A549 (cell line): ENCODE data around the gene SEPTIN11. TPM values are rescaled to one million over a fixed set of nuclear protein-coding genes. Genes with fewer than 3 reads are reported as not detected.

ENCODE experiments used
- ATAC-seq, 2 experiments: fragments of 200-7000 bp in 1 of 2; fragments of >200 bp in 1 of 2; cut with Nextera tagmentation in 1 of 2; cut with Tn5 transposase in 1 of 2; 3 replicates each; pipeline versions ENCODE4 v1.8.0 to v1.9.1; 2018 to 2020; ENCODE audit warnings: mild to moderate bottlenecking in 1 of 2, moderate library complexity in 1 of 2
- CTCF ChIA-PET: fragments of 300-600 bp; sonication (Branson Sonifier 250); formaldehyde crosslinking; extraction: SDS; loops from one replicate; lab custom pipeline; 2021; ENCODE audit warnings: antibody characterized with exemption, inconsistent platforms; lab: Yijun Ruan, JAX
- POLR2A ChIA-PET: fragments of 350-600 bp; formaldehyde crosslinking; extraction: SDS; loops from one replicate; lab custom pipeline; 2021; ENCODE audit warnings: antibody characterized with exemption, inconsistent platforms; lab: Yijun Ruan, JAX
- DNase-seq, 2 experiments: peaks; one replicate each; pipeline versions ENCODE4 v3.0.0 to v3.0.0-alpha.2; 2011 to 2016; ENCODE audit warnings: low read depth in 1 of 2, low spot score in 1 of 2
- FAIRE-seq: peaks from 2 replicates; lab custom pipeline; 2011; peaks lifted over from hg19 to GRCh38; lab: Jason Lieb, UNC
- H3K27ac ChIP-seq, 2 experiments: fragments of >200 bp; sonication (Bioruptor Twin); formaldehyde crosslinking; 3 replicates each; pipeline ENCODE4 v1.5.1; 2016 to 2017
- H3K4me1 ChIP-seq: fragments of >200 bp; sonication (Bioruptor Twin); formaldehyde crosslinking; 3 replicates; pipeline ENCODE4 v1.6.1; 2016
- H3K4me2 ChIP-seq: fragments of >200 bp; sonication (Bioruptor Twin); formaldehyde crosslinking; 3 replicates; pipeline ENCODE4 v1.6.1; 2016
- H3K4me3 ChIP-seq: fragments of >200 bp; sonication (Bioruptor Twin); formaldehyde crosslinking; 3 replicates; pipeline ENCODE4 v1.5.1; 2016
- H3K9me3 ChIP-seq: fragments of >200 bp; sonication (Bioruptor Twin); formaldehyde crosslinking; 3 replicates; pipeline ENCODE4 v1.6.1; 2016
- ATOH8 ChIP-seq: fragments of 250-450 bp; sonication (Bioruptor Pico); IDR thresholded peaks from 2 replicates; pipeline ENCODE4 v1.5.0; 2020; ENCODE audit warnings: low read depth, mild to moderate bottlenecking, moderate library complexity
- CBX2 ChIP-seq: fragments of 200-600 bp; sonication (generic); IDR thresholded peaks from 2 replicates; pipeline ENCODE4 v1.6.1; 2016; ENCODE audit warnings: low read depth, mild to moderate bottlenecking, borderline replicate concordance
- CBX8 ChIP-seq: fragments of 200-600 bp; sonication (generic); IDR thresholded peaks from 2 replicates; pipeline ENCODE4 v1.6.1; 2016
- E2F6 ChIP-seq: IDR thresholded peaks from 2 replicates; pipeline ENCODE4 v1.6.1; 2012; ENCODE audit warnings: low read depth, borderline replicate concordance
- ESRRA ChIP-seq: fragments of 150-350 bp; IDR thresholded peaks from 2 replicates; pipeline ENCODE4 v1.6.1; 2014; ENCODE audit warnings: mild to moderate bottlenecking, low read length, borderline replicate concordance
- FOSB ChIP-seq: fragments of 250-450 bp; sonication (Bioruptor Pico); IDR thresholded peaks from 2 replicates; pipeline ENCODE4 v1.5.0; 2020; ENCODE audit warnings: mild to moderate bottlenecking, moderate library complexity
- FOXS1 ChIP-seq: fragments of 250-450 bp; sonication (Bioruptor Pico); IDR thresholded peaks from 2 replicates; pipeline ENCODE4 v1.5.0; 2020; ENCODE audit warnings: mild to moderate bottlenecking, moderate library complexity
- HDAC2 ChIP-seq: fragments of 200-600 bp; sonication (generic); IDR thresholded peaks from 2 replicates; pipeline ENCODE4 v1.6.1; 2016
- HMGXB4 ChIP-seq: fragments of 250-450 bp; sonication (Bioruptor Pico); IDR thresholded peaks from 2 replicates; pipeline ENCODE4 v1.5.0; 2021; ENCODE audit warnings: mild to moderate bottlenecking, moderate library complexity, borderline replicate concordance
- HOXB13 ChIP-seq: fragments of 250-450 bp; sonication (Bioruptor Pico); IDR thresholded peaks from 2 replicates; pipeline ENCODE4 v1.5.0; 2020; ENCODE audit warnings: low read depth, mild to moderate bottlenecking, moderate library complexity
- HOXB5 ChIP-seq: fragments of 250-450 bp; sonication (Bioruptor Pico); IDR thresholded peaks from 2 replicates; pipeline ENCODE4 v1.5.0; 2020; ENCODE audit warnings: mild to moderate bottlenecking, moderate library complexity
- JUNB ChIP-seq: fragments of >200 bp; sonication (Bioruptor Twin); formaldehyde crosslinking; IDR thresholded peaks from 2 replicates; pipeline ENCODE4 v1.6.1; 2016
- MAX ChIP-seq: IDR thresholded peaks from 2 replicates; pipeline ENCODE4 v1.6.1; 2012
- MAZ ChIP-seq: fragments of 150-350 bp; IDR thresholded peaks from 2 replicates; pipeline ENCODE4 v1.6.1; 2014; ENCODE audit warnings: antibody characterized with exemption, low read depth, low read length, borderline replicate concordance
- NFE2L2 ChIP-seq: fragments of 150-350 bp; conservative IDR thresholded peaks from 2 replicates; pipeline ENCODE4 v1.6.1; 2014; ENCODE audit warnings: low read length
- NR3C1 ChIP-seq: fragments of >200 bp; sonication (Bioruptor Twin); formaldehyde crosslinking; IDR thresholded peaks from 3 replicates; pipeline ENCODE4 v1.6.1; 2017
- PBX3 ChIP-seq: IDR thresholded peaks from 2 replicates; pipeline ENCODE4 v1.6.1; 2012
- PHF8 ChIP-seq: fragments of 200-600 bp; sonication (generic); IDR thresholded peaks from 2 replicates; pipeline ENCODE4 v1.6.1; 2016; ENCODE audit warnings: low read depth, mild to moderate bottlenecking, antibody characterized with exemption, moderate library complexity, borderline replicate concordance
- RARB ChIP-seq: fragments of 250-450 bp; sonication (Bioruptor Pico); IDR thresholded peaks from 2 replicates; pipeline ENCODE4 v1.8.0; 2021; ENCODE audit warnings: mild to moderate bottlenecking, moderate library complexity
- RCOR1 ChIP-seq: fragments of 150-350 bp; IDR thresholded peaks from 2 replicates; pipeline ENCODE4 v1.6.1; 2014; ENCODE audit warnings: antibody characterized with exemption, low read length, low read depth
- RFX5 ChIP-seq: fragments of 450-650 bp; IDR thresholded peaks from 2 replicates; pipeline ENCODE4 v1.7.1; 2014; ENCODE audit warnings: antibody characterized with exemption, mild to moderate bottlenecking, moderate library complexity
- USF2 ChIP-seq: fragments of 450-650 bp; IDR thresholded peaks from 2 replicates; pipeline ENCODE4 v1.6.1; 2014; ENCODE audit warnings: antibody characterized with exemption
- ZC3H11A ChIP-seq: fragments of 450-650 bp; IDR thresholded peaks from 2 replicates; pipeline ENCODE4 v1.6.1; 2014; ENCODE audit warnings: antibody characterized with exemption, mild to moderate bottlenecking
- ZFP36 ChIP-seq: fragments of 450-650 bp; IDR thresholded peaks from 2 replicates; pipeline ENCODE4 v1.6.1; 2014; ENCODE audit warnings: borderline replicate concordance; ENCODE audit not compliant: partially characterized antibody
- WGBS: methylation state at CpG from one replicate; pipeline ENCODE4 v1.1.6; 2017; ENCODE audit errors: missing lambda C conversion rate; 5-methylcytosine and 5-hydroxymethylcytosine counted together
- polyA plus RNA-seq, 4 experiments: library from polyadenylated mRNA; depleted of rRNA in 3 of 4; stranded (reverse); fragments of >200 nt; fragmentation: RNase III in 1 of 4; extraction: RNeasy Plus Mini Kit Qiagen cat#74134 plus additional on column Dnase treatment in 1 of 4; gene quantifications; 2 replicates in 3 of 4; 3 replicates in 1 of 4; pipeline ENCODE4 v1.2.3, GENCODE V29; 2011 to 2017

Gene SEPTIN11
- polyA plus RNA-seq, 2 of the 4 experiments (the other 2 are of a cell fraction) = 40.2 to 69.5 TPM

- ATAC-seq (no peak), DNase-seq (no peak)
- H3K4me3 ChIP-seq = no peak overlapping the region
- POLR2A ChIA-PET = no interaction called here
- 89% methylated on average over 3 of the region's 3 CpGs for WGBS
- CTCF ChIA-PET = interaction anchor here (1.2 kb wide), 1 partner anchor 12 kb away, joined by 3 read pairs; no protein-coding TSS in a partner anchor
- TF ChIP-seq NR3C1 (no peak), JUNB (no peak), PBX3 (no peak), RFX5 (no peak), MAX (no peak), ZC3H11A (no peak), MAZ (no peak), ATOH8 (no peak), FOSB (no peak), ESRRA (no peak), HOXB5 (CRISPR knock-in tag) (no peak), HDAC2 (no peak), NFE2L2 (no peak), PHF8 (no peak), ZFP36 (no peak)
- TF ChIP-seq, all 56 proteins: peak for 0
- Histone ChIP-seq H3K4me2 (no peak overlapping the region), H3K4me1 (peaks cover 6% of the 10 kb centered on the region; the same call in 1 of the 3 replicates), H3K27ac (no peak overlapping the region), H3K9me3 (no peaks in the 10 kb centered on the region)
- FAIRE-seq = no peak
Measured at GRCh38 chr4:76981644-76982043, 32.1 kb downstream of the SEPTIN11 start.

GRCh38 chr4:76982638-76983584 lies 33.4 kb downstream of the SEPTIN11 start:
- CTCF ChIA-PET = interaction anchor here (0.7 kb wide), 1 partner anchor 11 kb away, joined by 3 read pairs; no protein-coding TSS in a partner anchor
- Histone ChIP-seq H3K4me3 (no peak overlapping the region), H3K4me1 (peaks cover under 1% of the 10 kb centered on the region; the same call in 1 of the 3 replicates), H3K9me3 (no peaks in the 10 kb centered on the region), H3K27ac (no peak overlapping the region), H3K4me2 (no peak overlapping the region)
- peak in 1 of 2 experiments; percentile 4 for DNase-seq
- peak in 1 of 2 experiments; percentile 43; a peak in 1 of 6 replicates for ATAC-seq
- TF ChIP-seq NR3C1 (no peak), MAZ (no peak), HMGXB4 (CRISPR knock-in tag) (no peak), RCOR1 (no peak), CBX2 (no peak), HOXB13 (CRISPR knock-in tag) (no peak), USF2 (no peak), ATOH8 (no peak), CBX8 (no peak), FOXS1 (CRISPR knock-in tag) (no peak), RARB (CRISPR knock-in tag) (no peak), HDAC2 (no peak), E2F6 (no peak)
- 95% methylated on average over 7 of the region's 7 CpGs for WGBS
- POLR2A ChIA-PET = no interaction called here
- FAIRE-seq = no peak
